Stomach (tissue), 9 donors: ENCODE measurements around the gene ADAMTS10. TPM values are rescaled to one million over a fixed set of nuclear protein-coding genes. Genes with fewer than 3 reads are reported as not detected.

Source experiments
- DNase-seq, 2 donors: peaks; one replicate each; pipeline versions ENCODE4 v3.0.0 to v3.0.0-alpha.2; 2013 to 2019
- H3K27ac ChIP-seq, 5 donors: fragments of 200-600 bp in 4 of 5; sonication (generic) in 4 of 5; one replicate each; pipeline ENCODE4 v1.5.1; 2013 to 2019; ENCODE audit warnings: mild to moderate bottlenecking in 1 of 5, moderate library complexity in 1 of 5
- H3K27me3 ChIP-seq, 3 donors: fragments of 200-600 bp; sonication (generic); one replicate each; pipeline ENCODE4 v1.5.1; 2017 to 2019; ENCODE audit warnings: mixed run types in 1 of 3
- H3K36me3 ChIP-seq, 4 donors: fragments of 200-600 bp; sonication (generic); 1 replicate in 3 of 4; 2 replicates in 1 of 4; pipeline ENCODE4 v1.5.1; 2016 to 2019
- H3K4me1 ChIP-seq, 4 donors: fragments of 200-600 bp; sonication (generic); one replicate each; pipeline ENCODE4 v1.5.1; 2016 to 2019
- H3K4me3 ChIP-seq, 4 donors: fragments of 200-600 bp; sonication (generic) in 3 of 4; one replicate each; pipeline ENCODE4 v1.5.1; 2016 to 2019; ENCODE audit warnings: mild to moderate bottlenecking in 1 of 4
- H3K9me3 ChIP-seq, 4 donors: fragments of 200-600 bp; sonication (generic); one replicate each; pipeline ENCODE4 v1.5.1; 2016 to 2019
- CTCF ChIP-seq, 7 experiments: fragments of 450-650 bp in 4 of 7; fragments of 200-600 bp in 3 of 7; sonication (generic) in 3 of 7; IDR thresholded peaks; one replicate each; pipeline ENCODE4 v1.5.1; 2016 to 2019; ENCODE audit warnings: antibody characterized with exemption in 7 of 7, control low read depth in 2 of 7, mild to moderate bottlenecking in 1 of 7
- EP300 ChIP-seq: sonication (generic); formaldehyde crosslinking; IDR thresholded peaks from one replicate; pipeline ENCODE4 v1.6.1; 2017; ENCODE audit warnings: antibody characterized with exemption
- POLR2A ChIP-seq, 4 donors: fragments of 450-650 bp; IDR thresholded peaks; one replicate each; pipeline ENCODE4 v1.6.1; 2016; ENCODE audit warnings: antibody characterized with exemption in 4 of 4, control low read depth in 2 of 4, mild to moderate bottlenecking in 1 of 4, moderate library complexity in 1 of 4
- POLR2AphosphoS5 ChIP-seq, 3 donors: sonication (generic); formaldehyde crosslinking; IDR thresholded peaks; one replicate each; pipeline ENCODE4 v1.6.1; 2016; ENCODE audit warnings: antibody characterized with exemption in 3 of 3
- WGBS, 5 donors: extraction: QIAGEN DNeasy Blood & Tissue Kit in 3 of 5; methylation state at CpG; one replicate each; pipeline versions ENCODE4 v1.1.5 to v1.1.7; 2013 to 2018; 5-methylcytosine and 5-hydroxymethylcytosine counted together
- intact Hi-C: fragments of 100-400 bp; cut with DNase I; formaldehyde crosslinking; loops from one replicate; pipeline ENCODE4 v1.15.1; 2023; ENCODE audit warnings: low total_unique reads
- polyA plus RNA-seq, 3 donors: library from polyadenylated mRNA; stranded (reverse); fragments of 200-250 nt; gene quantifications; one replicate each; pipeline ENCODE4 v1.2.3, GENCODE V29; 2013
- total RNA-seq, 5 donors: library from RNA; depleted of rRNA; stranded (reverse); fragments of >200 nt; gene quantifications; one replicate each; pipeline versions ENCODE4 v1.1.0 to v1.2.3, GENCODE V29; 2014 to 2016
- donor health status: healthy with polysubstance abuse.
- donor health status: Bipolar disorder and iron deficiency.
- donor health status: healthy.

Gene ADAMTS10
- total and polyA plus RNA-seq, 8 donors = 1.9 to 28.5 (median 7.6) TPM

- no peaks in the 10 kb centered on the region for H3K36me3 ChIP-seq
- intact Hi-C loops = no loop called here
- TF ChIP-seq POLR2A (IDR thresholded peaks at IDR 0.05) (no peak), POLR2AphosphoS5 (IDR thresholded peaks at IDR 0.05) (no peak), CTCF (IDR thresholded peaks at IDR 0.05) (peak in 4 of 7 experiments; percentile 27 to 46 (median 32)), EP300 (no peak)
- H3K9me3 ChIP-seq = peaks cover 0 to 13% (median 4%) of the 10 kb centered on the region in 4 donors
- H3K4me1 ChIP-seq = peaks cover 0 to 10% (median 6%) of the 10 kb centered on the region in 4 donors
- H3K27me3 ChIP-seq = peaks cover 0 to 29% (median 7%) of the 10 kb centered on the region in 3 donors
- no peak overlapping the region for H3K27ac ChIP-seq
- DNase-seq = peak in 1 of 2 donors; percentile 69
- no peak overlapping the region for H3K4me3 ChIP-seq
- 52 to 55% (median 55%) methylated on average over 4 of the region's 4 CpGs for WGBS, 5 donors
Observed at GRCh38 chr19:8641908-8642547, 31.5 kb upstream of the ADAMTS10 start.

- 59 to 91% (median 77%) methylated on average over 2 of the region's 2 CpGs for WGBS, 5 donors
- Histone ChIP-seq H3K27ac (peak overlapping the region in 1 of 5 donors; percentile 42), H3K4me1 (peaks cover 0 to 10% (median 6%) of the 10 kb centered on the region in 4 donors), H3K27me3 (peaks cover 0 to 22% (median 2%) of the 10 kb centered on the region in 3 donors), H3K36me3 (no peaks in the 10 kb centered on the region), H3K4me3 (no peak overlapping the region), H3K9me3 (peaks cover 0 to 13% (median 4%) of the 10 kb centered on the region in 4 donors)
- intact Hi-C loops = no loop called here
- no peak for DNase-seq
- TF ChIP-seq EP300 = no peak
- no peak for TF ChIP-seq POLR2A (IDR thresholded peaks at IDR 0.05)
- TF ChIP-seq POLR2AphosphoS5 (IDR thresholded peaks at IDR 0.05) = no peak
- no peak for TF ChIP-seq CTCF (IDR thresholded peaks at IDR 0.05)
Observed at GRCh38 chr19:8641221-8641907, 30.8 kb upstream of the ADAMTS10 start.

- DNase-seq = peak in 1 of 2 donors; percentile 34
- intact Hi-C loops = no loop called here
- Histone ChIP-seq H3K4me3 (no peak overlapping the region), H3K4me1 (peaks cover 0 to 10% (median 6%) of the 10 kb centered on the region in 4 donors), H3K27ac (peak overlapping the region in 2 of 5 donors; percentile 42 to 52), H3K9me3 (peaks cover 0 to 13% (median 4%) of the 10 kb centered on the region in 4 donors), H3K27me3 (peaks cover 0 to 14% (median 0%) of the 10 kb centered on the region in 3 donors), H3K36me3 (no peaks in the 10 kb centered on the region)
- WGBS, 5 donors = 61 to 70% (median 65%) methylated on average over 12 of the region's 12 CpGs
- no peak for TF ChIP-seq EP300
- no peak for TF ChIP-seq CTCF (IDR thresholded peaks at IDR 0.05)
- TF ChIP-seq POLR2AphosphoS5 (IDR thresholded peaks at IDR 0.05) = no peak
- no peak for TF ChIP-seq POLR2A (IDR thresholded peaks at IDR 0.05)
Observed at GRCh38 chr19:8640402-8641004, 30.0 kb upstream of the ADAMTS10 start.

- TF ChIP-seq EP300 (no peak), CTCF (IDR thresholded peaks at IDR 0.05) (no peak)
- no peaks in the 10 kb centered on the region for H3K36me3 ChIP-seq
- peaks cover 0 to 9% (median 0%) of the 10 kb centered on the region in 3 donors for H3K27me3 ChIP-seq
- H3K4me1 ChIP-seq = peaks cover 0 to 10% (median 6%) of the 10 kb centered on the region in 4 donors
- 39 to 49% (median 41%) methylated on average over 8 of the region's 8 CpGs for WGBS, 5 donors
- H3K9me3 ChIP-seq = peaks cover 0 to 13% (median 4%) of the 10 kb centered on the region in 4 donors
- peak overlapping the region in 2 of 5 donors; percentile 52 to 53 for H3K27ac ChIP-seq
- no peak for DNase-seq
- H3K4me3 ChIP-seq = no peak overlapping the region
- intact Hi-C loops = no loop called here
Observed at GRCh38 chr19:8639821-8640401, 29.4 kb upstream of the ADAMTS10 start.
